GM13977 (cell line): ENCODE data around the gene ZNF45.

Experiments
- DNase-seq: peaks from one replicate; pipeline ENCODE4 v3.0.0; 2012; ENCODE audit warnings: low spot score
- in situ Hi-C: fragments of 300-500 bp; cut with MboI; formaldehyde crosslinking; loops from one replicate; pipeline ENCODE4 v1.12.0; 2022; ENCODE audit warnings: low sequenced_read_pairs, low pct_unique_long_range_greater_than_20kb, mixed read lengths, inconsistent platforms; ENCODE audit not compliant: unreplicated experiment
- TF ChIP-seq, protein P1 (sequence below): IDR thresholded peaks from 2 replicates; pipeline ENCODE4 v1.5.1; 2012; ENCODE audit warnings: mild to moderate bottlenecking, control low read depth; ENCODE audit not compliant: insufficient read depth; ENCODE audit errors: extremely low read depth, missing control alignments

Gene ZNF45

GRCh38 chr19:43914051-43914450, 21.0 kb downstream of the ZNF45 start:
- no peak for DNase-seq
- in situ Hi-C loops: no loop called here
- TF ChIP-seq, protein P1, sequence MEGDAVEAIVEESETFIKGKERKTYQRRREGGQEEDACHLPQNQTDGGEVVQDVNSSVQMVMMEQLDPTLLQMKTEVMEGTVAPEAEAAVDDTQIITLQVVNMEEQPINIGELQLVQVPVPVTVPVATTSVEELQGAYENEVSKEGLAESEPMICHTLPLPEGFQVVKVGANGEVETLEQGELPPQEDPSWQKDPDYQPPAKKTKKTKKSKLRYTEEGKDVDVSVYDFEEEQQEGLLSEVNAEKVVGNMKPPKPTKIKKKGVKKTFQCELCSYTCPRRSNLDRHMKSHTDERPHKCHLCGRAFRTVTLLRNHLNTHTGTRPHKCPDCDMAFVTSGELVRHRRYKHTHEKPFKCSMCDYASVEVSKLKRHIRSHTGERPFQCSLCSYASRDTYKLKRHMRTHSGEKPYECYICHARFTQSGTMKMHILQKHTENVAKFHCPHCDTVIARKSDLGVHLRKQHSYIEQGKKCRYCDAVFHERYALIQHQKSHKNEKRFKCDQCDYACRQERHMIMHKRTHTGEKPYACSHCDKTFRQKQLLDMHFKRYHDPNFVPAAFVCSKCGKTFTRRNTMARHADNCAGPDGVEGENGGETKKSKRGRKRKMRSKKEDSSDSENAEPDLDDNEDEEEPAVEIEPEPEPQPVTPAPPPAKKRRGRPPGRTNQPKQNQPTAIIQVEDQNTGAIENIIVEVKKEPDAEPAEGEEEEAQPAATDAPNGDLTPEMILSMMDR: no peak

- in situ Hi-C loops: no loop called here
Observed at GRCh38 chr19:43913383-43913782, 21.7 kb downstream of the ZNF45 start.

DNA sequence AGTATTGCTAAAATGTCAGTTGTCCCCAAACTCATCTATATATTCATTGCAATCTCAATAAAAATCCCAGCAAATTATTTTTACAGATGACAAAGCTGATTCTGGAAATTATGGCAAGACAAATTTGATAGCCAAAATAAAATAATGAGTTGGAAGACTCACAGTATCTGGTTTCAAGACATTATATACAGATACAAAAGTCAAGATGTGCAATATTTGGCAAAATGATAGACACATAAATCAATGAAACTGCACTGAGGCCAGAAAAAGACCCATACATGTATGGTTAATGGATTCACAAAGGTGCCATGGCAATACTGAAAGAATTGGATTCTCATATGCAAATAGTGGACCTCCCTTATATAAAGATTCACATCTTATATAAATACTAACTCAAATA, 24.2 kb downstream of the ZNF45 start:
- DNase-seq: no peak
- TF ChIP-seq, protein P1: no peak
- in situ Hi-C loops: no loop called here

More at GRCh38 chr19:43913383-43913782, 21.7 kb downstream of the ZNF45 start:
- TF ChIP-seq, protein P1: no peak
- DNase-seq: no peak

GRCh38 chr19:43908659-43909058, 26.4 kb downstream of the ZNF45 start:
- in situ Hi-C loops: no loop called here
- DNase-seq: no peak
- TF ChIP-seq, protein P1: no peak

DNA sequence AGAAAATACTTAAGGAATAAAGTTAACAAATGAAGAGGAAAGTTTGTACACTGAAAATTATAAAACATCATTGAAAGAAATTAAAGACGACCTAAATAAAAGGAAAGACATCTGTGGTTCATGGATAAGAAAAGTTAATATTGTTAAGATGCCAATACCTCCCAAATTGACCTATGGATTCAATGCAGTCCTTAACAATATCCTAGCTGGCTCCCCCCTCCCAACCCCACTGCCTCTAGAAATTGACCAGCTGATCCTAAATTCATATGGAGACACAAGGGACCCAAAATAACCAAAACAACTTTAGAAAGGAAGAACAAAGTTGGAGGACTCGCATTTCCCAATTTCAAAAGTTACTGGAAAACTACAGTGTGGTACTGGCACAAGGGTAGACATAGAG, 28.3 kb downstream of the ZNF45 start:
- TF ChIP-seq, protein P1: no peak
- DNase-seq: no peak
- in situ Hi-C loops: no loop called here

DNA sequence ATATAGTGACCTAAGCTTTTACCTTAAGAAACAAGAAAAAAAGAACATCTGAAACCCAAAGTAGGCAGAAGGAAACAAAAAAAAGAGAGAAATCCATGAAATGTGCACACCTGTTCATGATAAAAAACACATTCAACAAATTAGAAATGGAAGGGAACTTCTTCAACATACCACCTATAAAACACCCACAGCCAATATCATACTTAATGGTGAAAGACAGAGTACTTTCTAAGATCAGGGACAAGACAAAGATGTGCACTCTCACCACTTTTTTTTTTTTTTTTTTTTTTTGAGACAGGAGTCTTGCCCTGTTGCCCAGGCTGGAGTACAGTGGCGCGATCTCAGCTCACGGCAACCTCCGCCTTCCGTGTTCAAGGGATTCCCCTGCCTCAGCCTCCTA, 29.2 kb downstream of the ZNF45 start:
- in situ Hi-C loops: no loop called here
- TF ChIP-seq, protein P1: no peak
- DNase-seq: no peak

DNA sequence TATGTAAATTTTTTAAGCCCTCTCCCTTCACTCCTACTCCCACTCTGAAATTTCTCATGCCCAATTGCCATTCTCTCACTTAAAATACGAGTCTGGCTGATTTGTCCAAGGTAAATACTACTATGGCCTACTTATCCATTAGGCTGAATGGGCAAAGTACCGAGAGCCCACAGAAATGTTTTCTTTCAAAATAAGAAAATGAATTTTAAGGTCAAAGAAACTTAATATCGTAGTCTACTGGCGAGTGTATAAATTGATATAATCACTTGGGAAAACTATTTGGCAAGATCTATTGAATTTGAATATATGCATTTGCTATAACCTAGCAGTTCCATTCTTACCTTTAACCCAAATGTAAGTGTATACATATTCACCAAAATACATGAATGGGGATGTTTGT, 32.7 kb downstream of the ZNF45 start:
- in situ Hi-C loops: no loop called here
- TF ChIP-seq, protein P1: no peak

More for the DNA sequence above, 32.7 kb downstream of the ZNF45 start:
- no peak for DNase-seq
